ENCODE measurements around the gene RPL36.

DNA sequence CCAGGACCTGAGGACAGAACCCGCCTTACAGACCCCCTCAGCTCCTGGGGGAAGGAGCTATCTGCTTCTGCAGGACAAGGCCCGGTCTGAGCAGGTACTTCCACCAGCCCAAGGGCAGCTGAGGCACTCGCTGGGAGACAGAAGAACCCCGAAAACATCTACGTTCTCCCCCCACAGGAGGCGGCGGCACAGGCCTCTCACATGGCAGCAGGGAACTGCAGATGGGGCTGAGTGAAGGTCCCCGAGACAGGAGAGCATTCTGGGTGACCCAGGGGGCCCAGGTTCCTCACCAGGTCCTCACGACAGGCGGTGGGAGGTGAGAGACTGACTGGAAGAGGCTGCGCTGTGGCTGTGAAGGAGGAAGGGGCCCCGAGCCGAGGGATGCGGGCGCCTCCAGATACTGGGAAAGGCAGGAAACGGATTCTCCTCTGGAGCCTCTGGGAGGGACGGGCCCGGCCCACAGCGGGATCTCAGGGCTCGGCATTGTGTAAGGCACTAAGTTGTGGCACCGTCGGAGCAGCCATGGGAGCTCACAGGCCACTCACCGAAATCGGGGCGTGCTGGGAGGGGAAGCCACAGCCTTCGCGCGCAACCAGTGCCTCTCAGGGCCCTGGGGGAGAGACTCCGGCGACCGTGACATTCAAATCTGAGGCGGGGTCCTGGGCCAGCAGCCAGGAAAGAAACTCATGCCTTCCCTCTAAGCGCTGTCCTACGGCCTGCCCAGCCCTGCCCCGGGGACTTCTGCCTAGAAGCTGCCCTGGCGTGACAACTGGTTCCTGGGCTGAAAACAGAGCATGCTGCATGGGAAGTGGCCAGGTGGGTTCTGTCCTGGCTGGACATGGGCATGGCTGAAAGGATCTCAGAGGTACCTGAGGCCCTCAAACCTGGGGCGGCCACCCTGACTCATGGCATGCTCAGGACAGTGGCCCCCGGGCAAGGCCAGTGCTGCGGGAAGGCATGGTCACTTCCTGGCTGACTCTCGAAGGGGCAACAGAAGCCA lies 14.0 kb downstream of the RPL36 start:
- TF ChIP-seq, protein P1, sequence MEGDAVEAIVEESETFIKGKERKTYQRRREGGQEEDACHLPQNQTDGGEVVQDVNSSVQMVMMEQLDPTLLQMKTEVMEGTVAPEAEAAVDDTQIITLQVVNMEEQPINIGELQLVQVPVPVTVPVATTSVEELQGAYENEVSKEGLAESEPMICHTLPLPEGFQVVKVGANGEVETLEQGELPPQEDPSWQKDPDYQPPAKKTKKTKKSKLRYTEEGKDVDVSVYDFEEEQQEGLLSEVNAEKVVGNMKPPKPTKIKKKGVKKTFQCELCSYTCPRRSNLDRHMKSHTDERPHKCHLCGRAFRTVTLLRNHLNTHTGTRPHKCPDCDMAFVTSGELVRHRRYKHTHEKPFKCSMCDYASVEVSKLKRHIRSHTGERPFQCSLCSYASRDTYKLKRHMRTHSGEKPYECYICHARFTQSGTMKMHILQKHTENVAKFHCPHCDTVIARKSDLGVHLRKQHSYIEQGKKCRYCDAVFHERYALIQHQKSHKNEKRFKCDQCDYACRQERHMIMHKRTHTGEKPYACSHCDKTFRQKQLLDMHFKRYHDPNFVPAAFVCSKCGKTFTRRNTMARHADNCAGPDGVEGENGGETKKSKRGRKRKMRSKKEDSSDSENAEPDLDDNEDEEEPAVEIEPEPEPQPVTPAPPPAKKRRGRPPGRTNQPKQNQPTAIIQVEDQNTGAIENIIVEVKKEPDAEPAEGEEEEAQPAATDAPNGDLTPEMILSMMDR (IDR thresholded peaks at IDR 0.05): no peak
- TF ChIP-seq POLR2A (IDR thresholded peaks at IDR 0.05): no peak

All from Peyer's patch (tissue), 4 donors.